CD4-positive, alpha-beta T cell treated with Interleukin-4 for 1 hour (primary cell): Measurements from ENCODE around the gene RIC8B.
A peak's percentile ranks its signal among the peaks of the same experiment; 100 is the strongest.

Experiments used
- DNase-seq, 2 donors: peaks; one replicate each; pipeline ENCODE4 v3.0.0-alpha.2; 2020 to 2022

The RIC8B gene

GRCh38 chr12:106878804-106879203 lies 104.3 kb downstream of the RIC8B start:
- DNase-seq, result no peak

DNA sequence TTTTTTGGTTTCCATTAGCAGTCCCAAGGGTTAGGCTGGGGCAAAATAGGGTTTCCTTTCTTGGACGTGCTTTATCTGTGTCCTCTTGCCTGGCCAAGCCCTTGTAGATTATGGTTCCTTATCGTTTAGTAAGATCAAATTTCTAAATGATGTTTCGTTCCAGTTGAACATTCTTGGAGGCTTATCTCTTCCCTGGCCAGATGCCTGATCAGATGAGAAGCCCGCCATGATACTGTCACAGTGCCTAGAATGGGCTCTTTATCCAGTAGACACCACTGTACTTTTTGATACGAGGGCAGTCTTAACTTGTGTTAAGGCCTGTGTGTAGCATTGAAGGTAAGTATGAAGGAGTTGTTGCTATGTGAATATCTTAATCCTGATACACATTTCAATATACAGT lies 105.1 kb downstream of the RIC8B start:
- no peak for DNase-seq

DNA sequence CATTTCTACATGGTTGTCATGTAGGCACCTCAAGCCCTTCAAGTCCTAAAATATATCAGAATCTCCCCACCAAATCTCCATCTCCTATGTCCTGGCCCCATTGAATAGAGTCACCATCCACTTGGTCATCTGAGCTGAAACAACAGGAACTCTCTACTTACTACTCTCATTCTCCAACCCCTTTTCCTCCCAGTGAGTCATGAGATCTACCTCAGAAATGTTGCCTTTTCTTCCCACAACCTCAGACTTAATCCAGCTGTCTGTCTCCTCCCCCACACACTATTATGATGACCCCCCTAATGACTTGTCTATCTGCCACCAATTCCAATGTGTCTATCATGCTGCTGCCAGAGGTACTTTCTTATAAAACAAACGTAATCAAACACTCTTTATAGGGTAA lies 108.9 kb downstream of the RIC8B start:
- DNase-seq, result no peak

- no peak for DNase-seq
Measured at GRCh38 chr12:106885026-106885425, 110.5 kb downstream of the RIC8B start.

- DNase-seq, result no peak
Measured at GRCh38 chr12:106885541-106886249, 111.2 kb downstream of the RIC8B start.

DNA sequence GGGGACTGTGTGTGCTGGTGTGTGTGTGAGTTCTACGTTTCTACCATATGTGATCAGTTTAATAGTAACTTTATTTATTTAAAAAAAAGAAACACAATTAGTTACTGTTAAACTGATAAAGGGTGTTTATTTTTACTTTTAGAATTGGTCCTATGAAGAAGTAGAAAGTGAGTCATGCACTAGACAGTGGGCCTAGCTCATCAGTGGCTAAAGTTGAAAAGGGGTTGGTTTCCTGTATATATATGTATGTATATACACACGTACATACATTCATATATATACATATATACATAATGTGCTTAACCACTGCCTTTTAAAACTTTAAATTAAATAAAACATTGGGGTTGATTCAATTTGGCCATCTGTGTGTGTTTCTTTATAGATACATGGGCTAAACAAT lies 112.5 kb downstream of the RIC8B start:
- no peak for DNase-seq

DNA sequence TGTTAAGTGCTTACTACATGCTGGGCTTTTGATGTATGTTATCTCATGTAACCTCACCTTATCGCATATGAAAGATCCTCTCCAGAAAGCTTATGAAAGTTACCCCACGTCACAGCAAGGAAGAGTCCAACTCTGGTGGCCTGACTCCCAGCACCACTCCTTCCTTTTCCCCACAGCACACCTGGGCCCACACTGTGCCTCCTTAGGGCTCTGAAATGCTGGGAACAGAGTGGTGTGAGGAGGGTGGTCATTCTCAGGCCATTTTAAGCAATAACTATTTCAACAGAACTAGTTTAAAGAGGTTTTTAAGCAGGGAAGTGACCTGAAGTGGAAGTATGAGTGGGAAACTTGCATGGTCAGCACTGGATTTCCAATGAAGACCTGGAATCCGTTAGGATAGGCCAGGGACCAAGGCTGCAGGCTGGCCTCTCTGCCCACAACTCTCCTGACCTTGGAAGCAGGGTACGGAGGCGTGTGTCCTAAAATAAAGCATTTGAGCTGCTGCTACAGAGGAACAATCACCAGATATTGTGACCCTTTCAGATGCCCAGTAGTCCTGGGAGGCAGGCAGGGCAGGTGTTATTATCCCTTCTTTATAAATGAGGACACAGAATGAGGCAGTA lies 114.0 kb downstream of the RIC8B start:
- DNase-seq, result no peak

DNA sequence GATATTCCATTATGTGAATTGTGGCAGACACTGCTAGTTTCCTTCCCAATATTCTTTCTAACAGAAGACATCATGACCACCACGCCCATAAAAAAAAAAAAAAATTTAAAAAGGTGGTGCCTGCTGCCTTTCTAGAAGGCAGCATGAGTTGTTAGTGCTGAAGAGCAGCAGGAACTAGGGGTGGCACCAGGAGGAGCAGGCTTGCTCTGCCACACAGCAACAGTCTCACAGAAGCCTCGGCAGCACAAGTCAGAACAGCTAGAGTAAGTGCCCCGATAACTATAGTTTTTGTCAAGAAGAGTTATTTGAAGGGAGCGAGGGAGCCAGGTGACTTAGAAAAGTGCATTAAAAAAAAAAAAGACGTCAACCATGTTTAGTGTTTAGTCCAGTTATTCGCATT lies 114.8 kb downstream of the RIC8B start:
- DNase-seq, result no peak

- DNase-seq, result no peak
Measured at GRCh38 chr12:106889950-106890626, 115.6 kb downstream of the RIC8B start.

DNA sequence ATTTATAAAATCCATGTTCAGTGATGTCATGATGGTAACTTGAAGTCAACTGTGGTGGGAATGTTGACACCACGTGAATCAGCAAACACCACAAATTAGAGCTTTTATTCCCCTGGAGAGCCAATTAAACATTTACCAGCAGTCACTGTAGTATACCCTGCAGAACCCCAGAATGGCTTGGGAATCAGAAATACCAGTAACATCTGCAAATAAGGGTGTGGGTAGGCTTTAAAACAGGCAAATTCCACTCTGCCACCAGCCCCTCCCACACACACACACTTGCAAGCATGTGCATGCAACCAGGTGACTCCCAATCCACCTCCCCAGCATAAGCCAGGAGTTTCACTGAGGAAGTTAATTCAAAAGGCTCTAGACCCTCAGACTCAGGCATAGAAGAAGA lies 117.6 kb downstream of the RIC8B start:
- no peak for DNase-seq

GRCh38 chr12:106893451-106893850 lies 119.0 kb downstream of the RIC8B start:
- no peak for DNase-seq

GRCh38 chr12:106894774-106895173 lies 120.3 kb downstream of the RIC8B start:
- DNase-seq, result no peak

DNA sequence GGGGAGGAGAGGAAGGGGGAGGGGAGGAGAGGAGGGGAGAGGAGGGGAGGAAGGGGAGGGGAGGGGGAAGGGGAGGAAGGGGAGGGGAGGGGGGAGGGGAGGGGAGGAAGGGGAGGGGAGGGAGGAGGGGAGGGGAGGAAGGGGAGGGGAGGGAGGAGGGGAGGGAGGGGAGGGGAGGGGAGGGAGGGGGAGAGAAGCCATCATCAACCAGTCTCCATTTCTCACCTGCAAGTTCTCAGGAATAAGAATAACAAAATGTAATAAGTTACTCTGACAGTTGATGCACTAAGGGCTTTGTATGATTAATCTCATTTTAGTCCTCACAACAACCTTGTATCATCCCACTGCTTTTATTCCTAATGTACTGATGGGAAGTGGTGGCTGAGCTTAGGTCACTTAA lies 122.1 kb downstream of the RIC8B start:
- no peak for DNase-seq

DNA sequence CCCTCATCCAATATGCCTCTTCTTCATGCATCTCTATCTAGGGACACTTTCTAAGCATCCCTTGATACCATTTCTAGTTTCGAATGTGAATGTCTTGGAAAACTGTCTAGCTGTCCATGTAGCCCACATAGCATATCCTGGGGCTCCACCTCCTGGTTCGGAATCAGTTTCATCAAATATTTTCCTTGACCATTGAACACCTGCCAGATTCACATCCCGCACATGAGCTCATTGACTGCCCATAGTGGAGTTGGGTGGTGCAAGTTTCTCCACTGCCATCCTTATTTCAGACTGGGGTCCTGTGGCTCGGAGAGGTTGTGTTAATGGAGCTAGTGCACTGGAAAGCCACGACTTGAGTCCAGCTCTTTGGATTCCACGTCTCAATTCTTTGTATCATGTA lies 122.6 kb downstream of the RIC8B start:
- DNase-seq, result no peak

GRCh38 chr12:106897981-106898901 lies 123.8 kb downstream of the RIC8B start:
- DNase-seq, result no peak

- no peak for DNase-seq
Measured at GRCh38 chr12:106900554-106900953, 126.1 kb downstream of the RIC8B start.

- no peak for DNase-seq
Measured at GRCh38 chr12:106901276-106901675, 126.8 kb downstream of the RIC8B start.

DNA sequence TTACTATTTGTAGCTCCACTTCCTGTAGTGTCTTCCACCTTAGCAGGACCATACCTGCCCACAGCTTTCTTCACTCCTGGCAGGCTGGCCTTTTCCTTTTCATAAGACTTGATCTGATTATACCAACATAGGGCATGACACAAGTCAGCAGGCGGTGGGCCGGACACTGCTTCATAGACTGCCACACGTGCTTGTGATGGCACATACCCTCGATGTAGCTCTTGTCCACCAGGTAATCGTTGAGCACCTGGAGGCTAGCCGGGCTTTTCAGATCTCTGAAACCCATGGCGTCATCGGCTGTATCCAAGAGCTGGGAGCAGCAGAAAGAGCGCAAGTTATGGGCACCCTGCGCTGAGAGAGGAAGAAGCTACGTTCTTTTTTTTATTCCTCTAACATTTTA lies 127.6 kb downstream of the RIC8B start:
- no peak for DNase-seq

DNA sequence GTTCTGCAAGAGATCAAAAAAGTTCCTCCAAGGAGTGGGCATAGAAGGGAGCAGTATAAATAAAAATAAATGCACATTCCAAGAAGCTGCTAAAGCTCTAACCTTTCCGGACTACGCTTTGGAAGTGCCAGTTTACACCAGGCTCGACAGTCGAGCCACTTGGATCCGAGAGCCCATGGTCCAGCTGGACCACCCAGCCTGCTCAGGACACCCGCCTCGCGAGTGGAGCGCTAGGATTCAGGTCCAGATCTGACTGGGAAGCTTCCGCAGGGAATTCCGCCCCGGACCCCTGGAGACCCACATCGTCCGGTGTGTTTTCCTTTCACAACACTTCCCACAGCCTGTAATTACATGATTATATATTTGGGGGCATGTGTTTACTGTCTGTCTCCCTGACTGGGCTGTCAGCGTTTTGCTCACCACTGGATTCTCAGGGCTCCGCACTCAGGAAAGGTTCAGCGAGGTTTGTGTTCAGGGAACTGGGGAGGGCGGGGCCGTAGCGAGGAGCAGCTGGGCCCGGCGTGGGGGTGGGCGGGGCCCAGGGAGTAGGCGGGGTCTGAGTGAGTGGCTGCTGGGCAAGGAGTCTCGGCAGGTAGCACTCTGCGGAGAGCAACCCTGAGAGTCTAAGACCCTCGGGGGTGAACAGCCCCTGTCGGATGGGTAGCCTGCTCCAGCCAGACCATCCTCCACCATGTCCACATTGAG lies 128.9 kb downstream of the RIC8B start:
- peak; percentile 70 to 78 for DNase-seq

DNA sequence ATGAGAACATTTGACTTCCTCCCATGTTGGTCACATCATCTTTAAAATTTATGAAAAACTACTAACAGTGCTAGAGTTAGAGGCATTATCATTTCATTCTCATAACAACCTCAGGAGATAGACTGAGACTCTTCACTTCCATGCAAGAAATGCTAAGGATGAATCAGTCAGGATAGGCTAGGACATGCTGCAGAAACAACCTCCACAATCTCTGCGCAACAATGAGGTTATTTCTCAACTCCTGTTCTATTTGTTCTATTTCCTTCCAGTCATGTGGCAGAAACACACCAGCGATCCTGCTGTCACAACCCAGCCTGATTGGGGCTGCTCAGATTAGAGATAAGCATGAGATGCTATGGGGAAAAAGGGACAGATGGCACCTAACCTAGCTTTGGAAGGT lies 132.2 kb downstream of the RIC8B start:
- DNase-seq, result no peak

GRCh38 chr12:106907411-106907810 lies 132.9 kb downstream of the RIC8B start:
- DNase-seq, result no peak

DNA sequence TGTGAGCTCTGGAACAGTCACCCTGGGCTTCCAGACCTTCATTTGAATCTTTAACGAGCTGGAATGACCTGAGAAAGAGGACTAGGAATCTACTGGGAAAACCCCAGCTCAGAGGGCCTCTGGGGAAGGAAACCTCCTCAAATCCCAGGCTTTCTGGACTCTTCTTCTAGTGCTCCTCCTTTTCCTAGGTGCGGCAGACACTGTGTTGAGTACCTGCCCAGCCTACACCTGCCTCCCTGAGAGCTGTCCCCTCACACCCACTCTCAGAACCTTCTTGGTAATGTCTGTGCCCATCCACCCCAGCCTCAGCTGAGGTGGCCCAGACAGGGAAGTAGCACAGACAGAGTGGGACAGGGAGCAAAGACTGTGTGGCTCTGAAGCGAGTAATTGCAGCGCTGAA lies 133.4 kb downstream of the RIC8B start:
- no peak for DNase-seq

DNA sequence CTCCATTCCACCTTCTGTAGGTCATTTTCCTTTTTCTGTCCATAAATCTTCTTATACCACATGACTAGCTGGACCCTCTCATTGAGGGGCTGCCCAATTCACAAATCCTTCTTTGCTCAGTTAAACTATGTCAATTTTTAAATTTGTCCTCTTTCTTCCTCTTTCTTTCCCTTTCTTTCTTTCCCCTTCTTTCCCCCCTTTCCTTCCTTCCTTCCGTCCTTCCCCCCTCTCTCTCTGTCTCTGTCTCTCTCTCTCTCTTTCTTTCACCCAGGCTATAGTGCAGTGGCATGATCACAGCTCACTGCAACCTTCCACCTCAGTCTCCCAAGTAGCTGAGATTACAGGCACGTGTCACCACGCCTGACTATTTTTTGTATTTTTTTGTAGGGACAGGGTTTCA lies 134.1 kb downstream of the RIC8B start:
- DNase-seq, result no peak
